Hepatocyte (in vitro differentiated cells): ENCODE measurements around the gene STARD7. TPM values are rescaled to one million over a fixed set of nuclear protein-coding genes. Genes with fewer than 3 reads are reported as not detected.
"Not testable (repeated sequence)": the region's sequence is repeated elsewhere in the genome, so short reads cannot be mapped to it uniquely, and the experiment has no call there.

ENCODE experiments used
- DNase-seq: peaks from one replicate; pipeline ENCODE4 v3.0.0-alpha.2; 2016; ENCODE audit warnings: low spot score
- H2AFZ ChIP-seq: fragments of 200-600 bp; sonication (generic); 2 replicates; pipeline ENCODE4 v1.6.0; 2016; ENCODE audit warnings: antibody characterized with exemption, mild to moderate bottlenecking
- H3K27ac ChIP-seq: fragments of 200-600 bp; sonication (generic); 2 replicates; pipeline ENCODE4 v1.5.1; 2016; ENCODE audit warnings: mild to moderate bottlenecking
- H3K27me3 ChIP-seq: fragments of 200-600 bp; sonication (generic); 2 replicates; pipeline ENCODE4 v1.6.1; 2016
- H3K36me3 ChIP-seq: fragments of 200-600 bp; sonication (generic); replicated peaks from 2 replicates; pipeline ENCODE4 v1.5.1; 2016; ENCODE audit warnings: low read depth; ENCODE audit not compliant: insufficient read depth
- H3K4me1 ChIP-seq: fragments of 200-600 bp; sonication (generic); 2 replicates; pipeline ENCODE4 v1.5.1; 2016; ENCODE audit warnings: mild to moderate bottlenecking, moderate library complexity; ENCODE audit not compliant: insufficient read depth
- H3K4me2 ChIP-seq: fragments of 200-600 bp; sonication (generic); 2 replicates; pipeline ENCODE4 v1.6.0; 2016
- H3K4me3 ChIP-seq: fragments of 200-600 bp; sonication (generic); 2 replicates; pipeline ENCODE4 v1.5.1; 2016; ENCODE audit warnings: mild to moderate bottlenecking
- H3K79me2 ChIP-seq: fragments of 200-600 bp; sonication (generic); 2 replicates; pipeline ENCODE4 v1.6.0; 2017; ENCODE audit warnings: mild to moderate bottlenecking
- H3K9me2 ChIP-seq: fragments of 200-600 bp; sonication (generic); replicated peaks from 2 replicates; pipeline ENCODE4 v1.6.0; 2017; ENCODE audit warnings: mild to moderate bottlenecking; ENCODE audit not compliant: insufficient read depth
- H3K9me3 ChIP-seq: fragments of 200-600 bp; sonication (generic); 2 replicates; pipeline ENCODE4 v1.5.1; 2016; ENCODE audit warnings: low read depth, mild to moderate bottlenecking
- H4K20me1 ChIP-seq: fragments of 200-600 bp; sonication (generic); 2 replicates; pipeline ENCODE4 v1.6.0; 2016; ENCODE audit warnings: mild to moderate bottlenecking; ENCODE audit not compliant: insufficient read depth, poor library complexity, severe bottlenecking
- EZH2 ChIP-seq: fragments of 200-600 bp; sonication (generic); IDR thresholded peaks from 2 replicates; pipeline ENCODE4 v1.6.1; 2016; ENCODE audit warnings: antibody characterized with exemption, mild to moderate bottlenecking, borderline replicate concordance
- EZH2phosphoT487 ChIP-seq: fragments of 200-600 bp; sonication (generic); IDR thresholded peaks from one replicate; pipeline ENCODE4 v1.6.1; 2018; ENCODE audit warnings: antibody characterized with exemption, mild to moderate bottlenecking, low read depth, moderate library complexity; ENCODE audit not compliant: unreplicated experiment, severe bottlenecking
- WGBS: methylation state at CpG from one replicate; pipeline ENCODE4 v1.1.6; 2016; ENCODE audit warnings: low lambda C conversion rate; ENCODE audit errors: missing lambda C conversion rate; 5-methylcytosine and 5-hydroxymethylcytosine counted together
- polyA plus RNA-seq: library from polyadenylated mRNA; unstranded; fragments of >200 nt; fragmentation: Nextera tagmentation; extraction: Ambion mirVana; gene quantifications from 2 replicates; pipeline ENCODE4 v1.2.1, GENCODE V29; 2016
- total RNA-seq: library from RNA; depleted of rRNA; stranded (reverse); fragments of >200 nt; gene quantifications from 2 replicates; pipeline ENCODE4 v1.2.3, GENCODE V29; 2014
- TF ChIP-seq, protein P1 (sequence below): fragments of 200-600 bp; sonication (generic); IDR thresholded peaks from 2 replicates; pipeline ENCODE4 v1.5.1; 2016; ENCODE audit warnings: antibody characterized with exemption, mild to moderate bottlenecking; ENCODE audit not compliant: poor library complexity

The STARD7 gene, protein sequence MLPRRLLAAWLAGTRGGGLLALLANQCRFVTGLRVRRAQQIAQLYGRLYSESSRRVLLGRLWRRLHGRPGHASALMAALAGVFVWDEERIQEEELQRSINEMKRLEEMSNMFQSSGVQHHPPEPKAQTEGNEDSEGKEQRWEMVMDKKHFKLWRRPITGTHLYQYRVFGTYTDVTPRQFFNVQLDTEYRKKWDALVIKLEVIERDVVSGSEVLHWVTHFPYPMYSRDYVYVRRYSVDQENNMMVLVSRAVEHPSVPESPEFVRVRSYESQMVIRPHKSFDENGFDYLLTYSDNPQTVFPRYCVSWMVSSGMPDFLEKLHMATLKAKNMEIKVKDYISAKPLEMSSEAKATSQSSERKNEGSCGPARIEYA
- total RNA-seq (119 and 138 TPM in 2 replicates), polyA plus RNA-seq (92.8 and 101 TPM in 2 replicates)

DNA sequence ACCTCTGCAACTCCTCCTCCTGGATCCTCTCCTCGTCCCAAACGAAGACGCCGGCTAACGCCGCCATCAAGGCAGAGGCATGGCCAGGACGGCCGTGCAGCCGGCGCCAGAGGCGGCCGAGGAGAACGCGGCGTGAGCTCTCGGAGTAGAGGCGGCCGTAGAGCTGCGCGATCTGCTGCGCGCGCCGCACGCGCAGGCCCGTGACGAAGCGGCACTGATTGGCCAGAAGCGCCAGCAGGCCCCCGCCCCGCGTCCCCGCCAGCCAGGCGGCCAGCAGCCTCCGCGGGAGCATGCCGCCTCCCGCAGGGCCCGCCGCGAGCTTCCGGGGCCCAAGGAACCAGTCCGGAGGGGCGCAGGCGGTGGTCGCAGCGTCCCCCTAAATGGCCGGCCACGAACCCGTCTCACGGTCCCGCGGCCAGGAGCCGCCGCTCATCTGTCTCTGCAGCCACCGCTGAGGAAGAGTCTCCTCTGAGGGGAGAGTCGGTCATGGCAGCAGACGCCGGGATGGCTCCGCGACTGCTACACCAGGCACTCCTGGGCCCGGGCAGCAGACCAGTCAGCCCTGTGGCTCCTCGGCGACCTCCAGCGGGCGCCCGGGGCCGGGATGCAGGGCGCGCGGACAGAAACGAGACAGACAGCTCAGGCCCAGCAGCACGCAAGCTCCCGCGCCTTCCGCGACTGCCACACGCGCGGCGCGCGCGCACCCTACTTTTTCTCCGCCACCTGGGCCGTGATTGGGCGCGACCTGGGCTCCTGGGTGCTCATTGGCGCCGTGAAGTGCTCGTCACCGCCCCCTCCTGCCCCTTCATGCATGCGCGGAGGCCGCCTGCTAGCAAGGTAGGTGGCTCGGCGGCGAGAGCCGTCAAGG lies at the start of gene STARD7:
Gene STARD7 (minus strand): TSS at position 685 of the 868 bp plus-strand sequence. CDS start 393 bp downstream, at position 292.
- Histone ChIP-seq H3K9me2 (no peaks in the 10 kb centered on the region), H3K27me3 (no peaks in the 10 kb centered on the region), H3K79me2 (peaks cover 59% of the 10 kb centered on the region), H3K4me3 (peak within 1 kb of the TSS; percentile 65), H3K4me2 (peak within 1 kb of the TSS; percentile 91), H3K27ac (peak within 1 kb of the TSS; percentile 99), H2AFZ (peak within 1 kb of the TSS; percentile 86), H3K9me3 (no peaks in the 10 kb centered on the region), H3K4me1 (peaks cover 39% of the 10 kb centered on the region), H4K20me1 (peaks cover 44% of the 10 kb centered on the region), H3K36me3 (no peaks in the 10 kb centered on the region)
- peak; percentile 99 for DNase-seq
- WGBS = 2% methylated on average over 91 of the region's 100 CpGs
- no peak for TF ChIP-seq EZH2phosphoT487
- no peak for TF ChIP-seq EZH2
- TF ChIP-seq, protein P1, sequence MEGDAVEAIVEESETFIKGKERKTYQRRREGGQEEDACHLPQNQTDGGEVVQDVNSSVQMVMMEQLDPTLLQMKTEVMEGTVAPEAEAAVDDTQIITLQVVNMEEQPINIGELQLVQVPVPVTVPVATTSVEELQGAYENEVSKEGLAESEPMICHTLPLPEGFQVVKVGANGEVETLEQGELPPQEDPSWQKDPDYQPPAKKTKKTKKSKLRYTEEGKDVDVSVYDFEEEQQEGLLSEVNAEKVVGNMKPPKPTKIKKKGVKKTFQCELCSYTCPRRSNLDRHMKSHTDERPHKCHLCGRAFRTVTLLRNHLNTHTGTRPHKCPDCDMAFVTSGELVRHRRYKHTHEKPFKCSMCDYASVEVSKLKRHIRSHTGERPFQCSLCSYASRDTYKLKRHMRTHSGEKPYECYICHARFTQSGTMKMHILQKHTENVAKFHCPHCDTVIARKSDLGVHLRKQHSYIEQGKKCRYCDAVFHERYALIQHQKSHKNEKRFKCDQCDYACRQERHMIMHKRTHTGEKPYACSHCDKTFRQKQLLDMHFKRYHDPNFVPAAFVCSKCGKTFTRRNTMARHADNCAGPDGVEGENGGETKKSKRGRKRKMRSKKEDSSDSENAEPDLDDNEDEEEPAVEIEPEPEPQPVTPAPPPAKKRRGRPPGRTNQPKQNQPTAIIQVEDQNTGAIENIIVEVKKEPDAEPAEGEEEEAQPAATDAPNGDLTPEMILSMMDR = no peak

DNA sequence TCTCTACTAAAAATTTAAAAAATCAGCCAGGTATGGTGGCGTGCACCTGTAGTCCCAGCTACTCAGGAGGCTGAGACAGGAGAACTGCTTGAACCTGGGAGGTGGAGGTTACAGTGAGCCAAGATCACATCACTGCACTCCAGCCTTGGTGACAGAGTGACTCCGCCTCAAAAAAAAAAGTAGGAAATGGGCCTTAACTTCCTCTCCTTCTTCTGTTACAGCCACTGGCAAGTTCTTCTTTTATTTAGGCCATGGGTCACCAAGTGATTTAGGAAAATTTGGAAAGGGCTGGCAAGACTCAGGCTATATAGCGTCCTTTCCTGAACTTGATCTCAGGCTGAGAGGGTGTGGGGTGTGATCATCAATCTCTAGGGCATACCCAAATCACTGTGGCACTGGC lies 49.1 kb upstream of the STARD7 start:
- not testable (repeated sequence) for H2AFZ ChIP-seq, H3K4me3 ChIP-seq, H3K9me3 ChIP-seq, H3K27me3 ChIP-seq, H3K36me3 ChIP-seq, H3K4me2 ChIP-seq, DNase-seq, H3K9me2 ChIP-seq, H4K20me1 ChIP-seq
- Histone ChIP-seq H3K79me2 (peaks cover 62% of the 10 kb centered on the region), H3K27ac (peak overlapping the region; percentile 31), H3K4me1 (peaks cover 36% of the 10 kb centered on the region)
- 95% methylated on average over 3 of the region's 3 CpGs for WGBS

DNA sequence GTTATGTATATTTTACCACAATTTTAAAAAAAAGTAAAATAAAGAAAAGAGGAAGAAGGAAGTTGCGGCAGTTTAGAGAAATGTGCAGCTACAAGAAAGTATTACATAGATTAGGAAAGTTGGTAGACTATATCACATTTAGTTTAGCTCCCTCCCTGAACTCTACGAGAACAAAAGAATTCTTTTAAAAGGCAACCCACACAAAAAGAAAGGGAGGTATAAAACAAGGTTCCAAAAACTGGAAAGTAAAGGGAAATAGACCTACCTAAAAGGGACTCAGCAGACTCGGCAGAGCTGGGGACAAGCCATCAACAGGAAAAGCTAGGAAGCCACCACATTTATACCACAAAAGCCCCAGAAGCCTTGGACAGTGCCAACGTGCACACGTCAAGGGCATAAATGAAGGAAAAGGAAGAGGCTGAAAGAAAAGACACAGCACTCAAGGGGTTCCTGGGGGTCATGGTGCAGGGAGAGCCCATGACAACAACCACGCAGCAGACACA lies 48.0 kb upstream of the STARD7 start:
- no peaks in the 10 kb centered on the region for H3K27me3 ChIP-seq
- peaks cover 7% of the 10 kb centered on the region for H4K20me1 ChIP-seq
- H3K4me2 ChIP-seq = no peak overlapping the region
- no peak overlapping the region for H3K4me3 ChIP-seq
- H3K9me3 ChIP-seq = no peaks in the 10 kb centered on the region
- H2AFZ ChIP-seq = no peak overlapping the region
- peaks cover 33% of the 10 kb centered on the region for H3K4me1 ChIP-seq
- 93% methylated on average over 6 of the region's 6 CpGs for WGBS
- DNase-seq = no peak
- H3K9me2 ChIP-seq = no peaks in the 10 kb centered on the region
- TF ChIP-seq EZH2 = no peak
- TF ChIP-seq, protein P1 = no peak
- H3K79me2 ChIP-seq = peaks cover 52% of the 10 kb centered on the region
- H3K27ac ChIP-seq = no peak overlapping the region
- H3K36me3 ChIP-seq = no peaks in the 10 kb centered on the region

- H4K20me1 ChIP-seq = peaks cover 6% of the 10 kb centered on the region
- H3K36me3 ChIP-seq = no peaks in the 10 kb centered on the region
- H3K27ac ChIP-seq = no peak overlapping the region
- H3K9me2 ChIP-seq = no peaks in the 10 kb centered on the region
- H3K79me2 ChIP-seq = peaks cover 46% of the 10 kb centered on the region
- no peak overlapping the region for H3K4me3 ChIP-seq
- 95% methylated on average over 11 of the region's 11 CpGs for WGBS
- no peak overlapping the region for H2AFZ ChIP-seq
- H3K27me3 ChIP-seq = no peaks in the 10 kb centered on the region
- TF ChIP-seq, protein P1 = no peak
- TF ChIP-seq EZH2 (no peak), EZH2phosphoT487 (no peak)
- H3K4me1 ChIP-seq = peaks cover 15% of the 10 kb centered on the region
- no peaks in the 10 kb centered on the region for H3K9me3 ChIP-seq
- no peak for DNase-seq
- no peak overlapping the region for H3K4me2 ChIP-seq
Measured at GRCh38 chr2:96254571-96254970, 45.9 kb upstream of the STARD7 start.
